ENCODE measurements around the gene RASA3.

- TF ChIP-seq CTCF (conservative IDR thresholded peaks at IDR 0.05; ENCODE audit: low read length) (no peak), EZH2phosphoT487 (IDR thresholded peaks at IDR 0.05; ENCODE audit: borderline replicate concordance) (no peak)
Measured at GRCh38 chr13:114102131-114102520, 30.3 kb downstream of the RASA3 start.
